GM23338 (cell line): ENCODE results near the gene CHCHD6. TPM values are rescaled to one million over a fixed set of nuclear protein-coding genes. Genes with fewer than 3 reads are reported as not detected.
A peak's percentile ranks its signal among the peaks of the same experiment; 100 is the strongest.

Experiments
- ATAC-seq: fragments of 200-7000 bp; cut with Tn5 transposase; 3 replicates; pipeline ENCODE4 v1.9.1; 2020
- DNase-seq: peaks from one replicate; pipeline ENCODE4 v3.0.0-alpha.2; 2015; ENCODE audit warnings: low spot score
- H2AFZ ChIP-seq: fragments of 200-600 bp; sonication (generic); 2 replicates; pipeline ENCODE4 v1.8.0; 2016; ENCODE audit warnings: antibody characterized with exemption, mild to moderate bottlenecking, moderate library complexity
- H3F3A ChIP-seq: fragments of 200-600 bp; sonication (generic); replicated peaks from 2 replicates; pipeline ENCODE4 v1.8.0; 2017; ENCODE audit warnings: antibody characterized with exemption, mixed run types, low read depth
- H3K27ac ChIP-seq: fragments of 200-600 bp; sonication (generic); 2 replicates; pipeline ENCODE4 v1.6.1; 2016; ENCODE audit warnings: low read depth
- H3K27me3 ChIP-seq: fragments of 200-600 bp; sonication (generic); 2 replicates; pipeline ENCODE4 v1.8.0; 2016; ENCODE audit warnings: mild to moderate bottlenecking, mixed run types, moderate library complexity; ENCODE audit not compliant: insufficient read depth
- H3K36me3 ChIP-seq: fragments of 200-600 bp; sonication (generic); 2 replicates; pipeline ENCODE4 v1.8.0; 2016; ENCODE audit warnings: mild to moderate bottlenecking; ENCODE audit not compliant: insufficient read depth
- H3K4me1 ChIP-seq: fragments of 200-600 bp; sonication (generic); 2 replicates; pipeline ENCODE4 v1.8.0; 2016; ENCODE audit warnings: mild to moderate bottlenecking, moderate library complexity; ENCODE audit not compliant: insufficient read depth
- H3K4me2 ChIP-seq: fragments of 200-600 bp; sonication (generic); 2 replicates; pipeline ENCODE4 v1.7.1; 2017; ENCODE audit warnings: mixed run types
- H3K4me3 ChIP-seq: fragments of 200-600 bp; sonication (generic); 2 replicates; pipeline ENCODE4 v1.6.1; 2016; ENCODE audit warnings: mixed run types
- H3K79me2 ChIP-seq: fragments of 200-600 bp; sonication (generic); replicated peaks from 2 replicates; pipeline ENCODE4 v1.8.0; 2017; ENCODE audit warnings: mild to moderate bottlenecking; ENCODE audit not compliant: insufficient read depth
- H3K9me2 ChIP-seq: fragments of 200-600 bp; sonication (generic); 2 replicates; pipeline ENCODE4 v1.8.0; 2017; ENCODE audit not compliant: insufficient read depth
- H4K20me1 ChIP-seq: fragments of 200-600 bp; sonication (generic); replicated peaks from 2 replicates; pipeline ENCODE4 v1.8.0; 2017; ENCODE audit warnings: mild to moderate bottlenecking; ENCODE audit not compliant: insufficient read depth
- H3K27ac Mint-ChIP-seq: 2 replicates; pipeline ENCODE4 v1.8.0; 2020; ENCODE audit warnings: inconsistent platforms, mild to moderate bottlenecking, moderate library complexity, mixed read lengths
- H3K27me3 Mint-ChIP-seq: 3 replicates; pipeline ENCODE4 v1.8.0; 2022; ENCODE audit warnings: low read depth, mild to moderate bottlenecking, moderate library complexity, mixed read lengths, inconsistent platforms; ENCODE audit not compliant: insufficient read depth, poor library complexity
- H3K36me3 Mint-ChIP-seq: 3 replicates; pipeline ENCODE4 v1.8.0; 2021; ENCODE audit warnings: low read depth, mild to moderate bottlenecking, inconsistent platforms, moderate library complexity, mixed read lengths
- H3K4me1 Mint-ChIP-seq: 3 replicates; pipeline ENCODE4 v1.8.0; 2020; ENCODE audit warnings: mild to moderate bottlenecking, inconsistent platforms, mixed read lengths
- H3K4me3 Mint-ChIP-seq: 3 replicates; pipeline ENCODE4 v1.8.0; 2021; ENCODE audit warnings: moderate library complexity, mild to moderate bottlenecking, inconsistent platforms, mixed read lengths
- H3K9me3 Mint-ChIP-seq: 3 replicates; pipeline ENCODE4 v1.8.0; 2020; ENCODE audit warnings: moderate library complexity, mild to moderate bottlenecking, inconsistent platforms, mixed read lengths
- CREB1 ChIP-seq: fragments of 250-450 bp; sonication (Bioruptor Pico); IDR thresholded peaks from 2 replicates; pipeline ENCODE4 v1.5.0; 2020; ENCODE audit warnings: low read depth, mild to moderate bottlenecking, moderate library complexity
- CTCF ChIP-seq, 2 experiments: fragments of 200-600 bp in 1 of 2; sonication (generic) in 1 of 2; conservative IDR thresholded peaks; 2 replicates each; pipeline versions ENCODE4 v1.5.1 to v1.6.1; 2016 to 2017; ENCODE audit warnings: antibody characterized with exemption in 2 of 2, low read depth in 2 of 2, mild to moderate bottlenecking in 2 of 2, moderate library complexity in 1 of 2
- ETS1 ChIP-seq: IDR thresholded peaks from 2 replicates; pipeline ENCODE4 v1.6.1; 2016; ENCODE audit warnings: antibody characterized with exemption
- EZH2 ChIP-seq: fragments of 200-600 bp; sonication (generic); IDR thresholded peaks from one replicate; pipeline ENCODE4 v1.8.0; 2017; ENCODE audit warnings: antibody characterized with exemption, mild to moderate bottlenecking, low read depth; ENCODE audit not compliant: unreplicated experiment
- EZH2phosphoT487 ChIP-seq: fragments of 200-600 bp; sonication (generic); IDR thresholded peaks from one replicate; pipeline ENCODE4 v1.8.1; 2018; ENCODE audit warnings: antibody characterized with exemption; ENCODE audit not compliant: unreplicated experiment
- JUNB ChIP-seq: IDR thresholded peaks from one replicate; pipeline ENCODE4 v1.6.1; 2016; ENCODE audit warnings: antibody characterized with exemption; ENCODE audit not compliant: unreplicated experiment
- NANOG ChIP-seq: IDR thresholded peaks from 2 replicates; pipeline ENCODE4 v1.6.1; 2016; ENCODE audit warnings: antibody characterized with exemption, borderline replicate concordance
- POLR2AphosphoS5 ChIP-seq: IDR thresholded peaks from 2 replicates; pipeline ENCODE4 v1.6.1; 2016; ENCODE audit warnings: antibody characterized with exemption, low read depth
- REST ChIP-seq: IDR thresholded peaks from one replicate; pipeline ENCODE4 v1.6.1; 2018; ENCODE audit warnings: antibody characterized with exemption; ENCODE audit not compliant: unreplicated experiment
- STAT1 ChIP-seq: IDR thresholded peaks from one replicate; pipeline ENCODE4 v1.6.1; 2016; ENCODE audit warnings: antibody characterized with exemption; ENCODE audit not compliant: unreplicated experiment
- ZNF114 ChIP-seq: fragments of 250-450 bp; sonication (Bioruptor Pico); IDR thresholded peaks from 2 replicates; pipeline ENCODE4 v1.5.0; 2020; ENCODE audit warnings: mild to moderate bottlenecking, moderate library complexity
- ZNF331 ChIP-seq: fragments of 250-450 bp; sonication (Bioruptor Pico); IDR thresholded peaks from 2 replicates; pipeline ENCODE4 v1.5.0; 2020; ENCODE audit warnings: low read depth, mild to moderate bottlenecking, moderate library complexity
- ZNF462 ChIP-seq: fragments of 250-450 bp; sonication (Bioruptor Pico); IDR thresholded peaks from 2 replicates; pipeline ENCODE4 v1.5.0; 2020; ENCODE audit warnings: mild to moderate bottlenecking, moderate library complexity
- polyA plus RNA-seq: library from polyadenylated mRNA; unstranded; fragments of >200 nt; fragmentation: Nextera tagmentation; extraction: Ambion mirVana; gene quantifications from 2 replicates; pipeline ENCODE4 v1.2.1, GENCODE V29; 2016
- total RNA-seq: library from RNA; depleted of rRNA; stranded (reverse); fragments of >200 nt; shearing (Covaris generic); gene quantifications from 2 replicates; pipeline ENCODE4 v1.2.3, GENCODE V29; 2014

The CHCHD6 gene
- total and polyA plus RNA-seq, 2 experiments from 2014 or later = 28.8 to 43.0 TPM

GRCh38 chr3:126984391-126985131 lies 280.5 kb downstream of the CHCHD6 start:
- H3K4me1 Mint-ChIP-seq = peaks cover 6% of the 10 kb centered on the region
- no peaks in the 10 kb centered on the region for H3K9me2 ChIP-seq
- DNase-seq (no peak), ATAC-seq (no peak)
- H3K27ac ChIP-seq = no peak overlapping the region
- peak overlapping the region; percentile 72 for H3K4me3 ChIP-seq
- no peaks in the 10 kb centered on the region; the same call in 1 of the 2 replicates for H4K20me1 ChIP-seq
- TF ChIP-seq EZH2 = no peak
- no peak for TF ChIP-seq ZNF331 (CRISPR knock-in tag)
- no peak for TF ChIP-seq REST
- no peak for TF ChIP-seq CREB1
- no peak for TF ChIP-seq JUNB
- TF ChIP-seq POLR2AphosphoS5 = no peak
- no peak for TF ChIP-seq ZNF462 (CRISPR knock-in tag)
- TF ChIP-seq NANOG = no peak
- TF ChIP-seq CTCF (conservative IDR thresholded peaks at IDR 0.05; ENCODE audit: low read depth in 2 of 2) = no peak
- no peak for TF ChIP-seq ETS1
- no peak for TF ChIP-seq EZH2phosphoT487
- no peak for TF ChIP-seq ZNF114 (CRISPR knock-in tag)
- no peak for TF ChIP-seq STAT1
- peak overlapping the region; percentile 63 for H3K4me3 Mint-ChIP-seq
- 0 out of 2 replicates have a peak, but pooled peaks cover 10% of the 10 kb centered on the region for H3K27me3 ChIP-seq
- peaks cover 43% of the 10 kb centered on the region for H3K79me2 ChIP-seq
- H3K4me2 ChIP-seq = peak overlapping the region; percentile 84
- no peaks in the 10 kb centered on the region for H3K9me3 Mint-ChIP-seq
- peaks cover 23% of the 10 kb centered on the region for H3K27me3 Mint-ChIP-seq
- no peak overlapping the region for H3K27ac Mint-ChIP-seq
- H3K36me3 ChIP-seq = no peaks in the 10 kb centered on the region
- H3K4me1 ChIP-seq = peaks cover 4% of the 10 kb centered on the region
- no peak overlapping the region for H2AFZ ChIP-seq
- no peaks in the 10 kb centered on the region for H3F3A ChIP-seq
- H3K36me3 Mint-ChIP-seq = peaks cover 6% of the 10 kb centered on the region
